ENCODE data around the gene ECE1.

- TF ChIP-seq CTCF (IDR thresholded peaks at IDR 0.05; ENCODE audit: borderline replicate concordance, extremely low read depth, low read length, poor library complexity, severe bottlenecking), result no peak
- no peak for TF ChIP-seq EZH2 (IDR thresholded peaks at IDR 0.05; ENCODE audit: borderline replicate concordance, low read depth, low read length, severe bottlenecking)
Measured at GRCh38 chr1:21289127-21289526, 1.1 kb downstream of the ECE1 start.

Measured in DND-41 (cell line).